NB4 (cell line): ENCODE data around the gene RANBP10.

Experiments used
- CTCF ChIP-seq: IDR thresholded peaks from one replicate; pipeline ENCODE4 v1.5.1; 2012; ENCODE audit warnings: low read depth, low read length
- MAX ChIP-seq: IDR thresholded peaks from 2 replicates; pipeline ENCODE4 v1.6.1; 2011; ENCODE audit warnings: low read depth, low read length
- MYC ChIP-seq: IDR thresholded peaks from 2 replicates; pipeline ENCODE4 v1.6.1; 2011; ENCODE audit warnings: low read depth, low read length
- POLR2A ChIP-seq: IDR thresholded peaks from 2 replicates; pipeline ENCODE4 v1.6.1; 2011; ENCODE audit warnings: mild to moderate bottlenecking; ENCODE audit not compliant: insufficient read length; ENCODE audit errors: extremely low read depth

DNA sequence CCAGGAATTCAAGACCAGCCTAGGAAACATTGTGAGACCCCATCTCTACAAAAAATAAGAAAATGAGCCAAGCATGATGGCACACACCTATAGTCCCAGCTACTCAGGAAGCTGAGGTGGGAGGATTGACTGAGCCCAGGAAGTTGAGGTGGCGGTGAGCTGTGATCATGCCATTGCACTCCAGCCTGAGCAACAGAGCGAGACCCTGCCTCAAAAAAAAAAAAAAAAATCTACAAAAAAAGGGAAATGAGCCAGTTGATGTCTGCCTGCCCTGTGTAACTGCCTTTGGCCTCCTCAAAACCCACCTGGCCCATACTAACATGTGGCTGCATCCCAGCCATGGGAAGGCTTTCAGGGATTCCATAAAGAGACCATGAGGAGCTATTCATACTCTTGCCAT, 4.5 kb downstream of the RANBP10 start:
- TF ChIP-seq CTCF, result no peak
- no peak for TF ChIP-seq POLR2A
- no peak for TF ChIP-seq MAX
- TF ChIP-seq MYC, result no peak
